ENCODE results near the gene UBALD2. TPM values are rescaled to one million over a fixed set of nuclear protein-coding genes. Genes with fewer than 3 reads are reported as not detected.

Gene UBALD2
- total and polyA plus RNA-seq, 2 of the 13 experiments (the other 11 are each of a cell fraction or from before 2014, with no cell fraction given), result 3.3 to 89.7 TPM

- TF ChIP-seq TBL1XR1 (IDR thresholded peaks at IDR 0.05; ENCODE audit: borderline replicate concordance, low read length, partially characterized antibody), result peak; percentile 46
- TF ChIP-seq IRF9 (CRISPR knock-in tag; IDR thresholded peaks at IDR 0.05; ENCODE audit: borderline replicate concordance), result no peak
- TF ChIP-seq ZBTB8A (CRISPR knock-in tag; IDR thresholded peaks at IDR 0.05; ENCODE audit: borderline replicate concordance, low read depth), result no peak
- TF ChIP-seq SMC3 (IDR thresholded peaks at IDR 0.05; ENCODE audit: low read length), result no peak
- no peak for TF ChIP-seq ARID2 (CRISPR knock-in tag; IDR thresholded peaks at IDR 0.05; ENCODE audit: borderline replicate concordance)
- no peak for TF ChIP-seq ZNF569 (CRISPR knock-in tag; IDR thresholded peaks at IDR 0.05; ENCODE audit: borderline replicate concordance)
- TF ChIP-seq TAF15 (IDR thresholded peaks at IDR 0.05; ENCODE audit: low read depth, low read length, poor library complexity, severe bottlenecking), result no peak
- no peak for TF ChIP-seq THYN1 (CRISPR knock-in tag; IDR thresholded peaks at IDR 0.05; ENCODE audit: borderline replicate concordance, low read depth)
- TF ChIP-seq JUN (CRISPR knock-in tag; IDR thresholded peaks at IDR 0.05), result no peak
- TF ChIP-seq, protein P1, sequence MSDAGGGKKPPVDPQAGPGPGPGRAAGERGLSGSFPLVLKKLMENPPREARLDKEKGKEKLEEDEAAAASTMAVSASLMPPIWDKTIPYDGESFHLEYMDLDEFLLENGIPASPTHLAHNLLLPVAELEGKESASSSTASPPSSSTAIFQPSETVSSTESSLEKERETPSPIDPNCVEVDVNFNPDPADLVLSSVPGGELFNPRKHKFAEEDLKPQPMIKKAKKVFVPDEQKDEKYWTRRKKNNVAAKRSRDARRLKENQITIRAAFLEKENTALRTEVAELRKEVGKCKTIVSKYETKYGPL (CRISPR knock-in tag; IDR thresholded peaks at IDR 0.05), result no peak
- TF ChIP-seq ZBTB1 (CRISPR knock-in tag; IDR thresholded peaks at IDR 0.05; ENCODE audit: borderline replicate concordance), result no peak
- TF ChIP-seq DRAP1 (CRISPR knock-in tag; IDR thresholded peaks at IDR 0.05), result peak; percentile 19; the same call in 1 of the 2 replicates
- no peak for TF ChIP-seq HIVEP1 (CRISPR knock-in tag; IDR thresholded peaks at IDR 0.05)
- no peak for TF ChIP-seq SP2 (CRISPR knock-in tag; IDR thresholded peaks at IDR 0.05)
- TF ChIP-seq, protein P2, sequence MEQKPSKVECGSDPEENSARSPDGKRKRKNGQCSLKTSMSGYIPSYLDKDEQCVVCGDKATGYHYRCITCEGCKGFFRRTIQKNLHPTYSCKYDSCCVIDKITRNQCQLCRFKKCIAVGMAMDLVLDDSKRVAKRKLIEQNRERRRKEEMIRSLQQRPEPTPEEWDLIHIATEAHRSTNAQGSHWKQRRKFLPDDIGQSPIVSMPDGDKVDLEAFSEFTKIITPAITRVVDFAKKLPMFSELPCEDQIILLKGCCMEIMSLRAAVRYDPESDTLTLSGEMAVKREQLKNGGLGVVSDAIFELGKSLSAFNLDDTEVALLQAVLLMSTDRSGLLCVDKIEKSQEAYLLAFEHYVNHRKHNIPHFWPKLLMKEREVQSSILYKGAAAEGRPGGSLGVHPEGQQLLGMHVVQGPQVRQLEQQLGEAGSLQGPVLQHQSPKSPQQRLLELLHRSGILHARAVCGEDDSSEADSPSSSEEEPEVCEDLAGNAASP (CRISPR knock-in tag; IDR thresholded peaks at IDR 0.05; ENCODE audit: borderline replicate concordance), result no peak
- no peak for TF ChIP-seq ZNF367 (CRISPR knock-in tag; IDR thresholded peaks at IDR 0.05; ENCODE audit: borderline replicate concordance)
- no peak for TF ChIP-seq ZKSCAN5 (CRISPR knock-in tag; IDR thresholded peaks at IDR 0.05)
- no peak for TF ChIP-seq GTF2F1 (IDR thresholded peaks at IDR 0.05; ENCODE audit: low read length)
- TF ChIP-seq ZNF615 (CRISPR knock-in tag; IDR thresholded peaks at IDR 0.05; ENCODE audit: borderline replicate concordance), result no peak
- no peak for TF ChIP-seq ZFP41 (CRISPR knock-in tag; IDR thresholded peaks at IDR 0.05; ENCODE audit: borderline replicate concordance)
- no peak for TF ChIP-seq SRY (CRISPR knock-in tag; IDR thresholded peaks at IDR 0.05)
- 0 out of 2 replicates have a peak, but pooled peaks have one; percentile 39 for TF ChIP-seq CCDC6 (CRISPR knock-in tag; IDR thresholded peaks at IDR 0.05)
These were observed 18.8 kb upstream of the UBALD2 start (continued) for GRCh38 chr17:76246080-76247066.

Data from HepG2 (cell line).